Brain pericyte (primary cell): ENCODE data around the gene TMEM108.

Experiments used
- DNase-seq: peaks from one replicate; pipeline ENCODE4 v3.0.0-alpha.2; 2012; ENCODE audit warnings: low read depth, low spot score

The TMEM108 gene

GRCh38 chr3:133413161-133414020 is 375.2 kb downstream of the TMEM108 start:
- DNase-seq: no peak

- DNase-seq: no peak
These were observed 375.8 kb downstream of the TMEM108 start for GRCh38 chr3:133414021-133414392.

- no peak for DNase-seq
These were observed 380.2 kb downstream of the TMEM108 start for GRCh38 chr3:133418361-133418760.

GRCh38 chr3:133419151-133419909 is 381.1 kb downstream of the TMEM108 start:
- DNase-seq: no peak

GRCh38 chr3:133424937-133425869 is 387.0 kb downstream of the TMEM108 start:
- no peak for DNase-seq

- no peak for DNase-seq
These were observed 387.7 kb downstream of the TMEM108 start for GRCh38 chr3:133425898-133426297.

GRCh38 chr3:133426721-133427120 is 388.5 kb downstream of the TMEM108 start:
- DNase-seq: no peak

- DNase-seq: no peak
These were observed 390.4 kb downstream of the TMEM108 start for GRCh38 chr3:133428552-133428951.

- no peak for DNase-seq
These were observed 390.9 kb downstream of the TMEM108 start for GRCh38 chr3:133429063-133429462.

GRCh38 chr3:133439563-133439962 is 401.4 kb downstream of the TMEM108 start:
- no peak for DNase-seq

GRCh38 chr3:133440652-133441051 is 402.5 kb downstream of the TMEM108 start:
- DNase-seq: no peak

GRCh38 chr3:133441867-133442270 is 403.7 kb downstream of the TMEM108 start:
- DNase-seq: no peak

GRCh38 chr3:133442518-133442917 is 404.3 kb downstream of the TMEM108 start:
- no peak for DNase-seq

- no peak for DNase-seq
These were observed 405.6 kb downstream of the TMEM108 start for GRCh38 chr3:133443649-133444422.

- no peak for DNase-seq
These were observed 406.2 kb downstream of the TMEM108 start for GRCh38 chr3:133444423-133444774.

- no peak for DNase-seq
These were observed 406.9 kb downstream of the TMEM108 start for GRCh38 chr3:133445108-133445507.
